ENCODE measurements around the gene PALLD.

GRCh38 chr4:168666531-168666930, 169.7 kb downstream of the PALLD start:
- TF ChIP-seq POLR2A (IDR thresholded peaks at IDR 0.05) (no peak), CTCF (IDR thresholded peaks at IDR 0.05) (no peak)

Measured in esophagus squamous epithelium (tissue), 4 donors.